ENCODE data around the gene MIEF2. TPM values are rescaled to one million over a fixed set of nuclear protein-coding genes. Genes with fewer than 3 reads are reported as not detected.

The MIEF2 gene
- total and polyA plus RNA-seq, 2 donors (not counting 3 experiments of a cell fraction or from before 2014, with no cell fraction given), result 8.3 to 22.7 TPM

DNA sequence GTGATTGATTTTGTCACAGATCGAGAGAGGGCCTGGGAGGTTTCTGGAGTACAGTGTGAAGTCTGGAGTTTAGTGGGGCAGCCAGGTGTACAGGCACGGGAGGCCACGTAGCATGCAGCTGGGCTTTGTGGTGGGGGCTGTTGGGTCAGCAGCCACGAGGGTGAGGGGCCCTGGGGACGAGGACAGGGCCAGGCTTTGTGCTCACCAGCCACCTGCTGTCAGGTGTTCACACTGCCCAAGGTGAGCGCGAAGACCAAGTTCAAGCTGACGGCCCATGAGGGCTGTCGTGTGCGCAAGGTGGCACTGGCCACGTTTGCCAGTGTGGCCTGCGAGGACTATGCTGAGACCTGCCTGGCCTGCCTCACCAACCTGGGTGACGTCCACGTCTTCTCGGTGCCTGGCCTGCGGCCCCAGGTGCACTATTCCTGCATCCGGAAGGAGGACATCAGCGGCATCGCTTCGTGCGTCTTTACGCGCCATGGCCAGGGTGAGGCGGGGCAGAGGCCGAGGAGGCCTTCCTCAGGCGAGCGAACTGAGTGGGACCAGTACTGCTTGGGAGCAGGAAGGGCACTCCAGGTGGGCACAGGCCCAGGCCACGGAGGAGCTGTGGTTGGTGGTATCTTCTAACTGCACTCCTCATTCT is 19.1 kb upstream of the MIEF2 start:
- ChIA-PET CTCF (no interaction called here), POLR2A (no interaction called here)
- BruUV-seq (replicated peaks), result no TSS peak
- FAIRE-seq (no peak), DNase-seq (ENCODE audit: low read depth, low spot score) (no peak)
- Histone ChIP-seq H3K9ac (replicated peaks; ENCODE audit: extremely low read depth, insufficient read depth, low read length) (no peak overlapping the region), H3K27me3 (ENCODE audit: control insufficient read depth in 2 of 2, insufficient read depth in 2 of 2, low read length in 2 of 2) (no peaks in the 10 kb centered on the region), H3K27ac (ENCODE audit: insufficient read depth, low read depth, low read length) (no peak overlapping the region), H3K9me1 (replicated peaks; ENCODE audit: control insufficient read depth, extremely low read depth, insufficient read depth, low read length) (no peaks in the 10 kb centered on the region), H3K79me2 (ENCODE audit: control insufficient read depth, insufficient read depth, low read length) (no peaks in the 10 kb centered on the region), H3K4me3 (replicated peaks in 1 of 3; ENCODE audit: insufficient read depth in 1 of 3, low read depth in 1 of 3, low read length in 3 of 3) (no peak overlapping the region), H3K9me3 (replicated peaks; ENCODE audit: control insufficient read depth, insufficient read depth, low read length) (no peaks in the 10 kb centered on the region), H2AFZ (ENCODE audit: low read depth, low read length) (no peak overlapping the region), H3K4me1 (ENCODE audit: control insufficient read depth, extremely low read depth, insufficient read depth, low read length) (no peaks in the 10 kb centered on the region), H4K20me1 (replicated peaks; ENCODE audit: control insufficient read depth, extremely low read depth, insufficient read depth, low read length) (no peaks in the 10 kb centered on the region), H3K4me2 (ENCODE audit: insufficient read depth, low read length) (no peak overlapping the region), H3K36me3 (ENCODE audit: control insufficient read depth in 2 of 2, extremely low read depth in 1 of 2, insufficient read depth in 2 of 2, low read length in 2 of 2) (peaks cover 10 to 61% of the 10 kb centered on the region in 2 experiments)
- TF ChIP-seq JUN (IDR thresholded peaks at IDR 0.05; ENCODE audit: borderline replicate concordance, insufficient read depth, insufficient read length, low read depth) (no peak), POLR2AphosphoS5 (IDR thresholded peaks at IDR 0.05; ENCODE audit: insufficient read depth, low read depth, low read length) (no peak), POLR2A (IDR thresholded peaks at IDR 0.05; ENCODE audit: low read depth, low read length) (no peak), MYC (IDR thresholded peaks at IDR 0.05; ENCODE audit: low read depth, low read length) (no peak), FOS (IDR thresholded peaks at IDR 0.05; ENCODE audit: borderline replicate concordance, insufficient read depth, low read length) (no peak), GATA2 (IDR thresholded peaks at IDR 0.05; ENCODE audit: insufficient read depth, insufficient read length, low read depth, low read length) (no peak), EZH2 (IDR thresholded peaks at IDR 0.05; ENCODE audit: borderline replicate concordance, low read depth, low read length, severe bottlenecking) (no peak)
- TF ChIP-seq, protein P1, sequence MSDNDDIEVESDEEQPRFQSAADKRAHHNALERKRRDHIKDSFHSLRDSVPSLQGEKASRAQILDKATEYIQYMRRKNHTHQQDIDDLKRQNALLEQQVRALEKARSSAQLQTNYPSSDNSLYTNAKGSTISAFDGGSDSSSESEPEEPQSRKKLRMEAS (IDR thresholded peaks at IDR 0.05; ENCODE audit: insufficient read depth, insufficient read length), result no peak
- TF ChIP-seq, protein P2, sequence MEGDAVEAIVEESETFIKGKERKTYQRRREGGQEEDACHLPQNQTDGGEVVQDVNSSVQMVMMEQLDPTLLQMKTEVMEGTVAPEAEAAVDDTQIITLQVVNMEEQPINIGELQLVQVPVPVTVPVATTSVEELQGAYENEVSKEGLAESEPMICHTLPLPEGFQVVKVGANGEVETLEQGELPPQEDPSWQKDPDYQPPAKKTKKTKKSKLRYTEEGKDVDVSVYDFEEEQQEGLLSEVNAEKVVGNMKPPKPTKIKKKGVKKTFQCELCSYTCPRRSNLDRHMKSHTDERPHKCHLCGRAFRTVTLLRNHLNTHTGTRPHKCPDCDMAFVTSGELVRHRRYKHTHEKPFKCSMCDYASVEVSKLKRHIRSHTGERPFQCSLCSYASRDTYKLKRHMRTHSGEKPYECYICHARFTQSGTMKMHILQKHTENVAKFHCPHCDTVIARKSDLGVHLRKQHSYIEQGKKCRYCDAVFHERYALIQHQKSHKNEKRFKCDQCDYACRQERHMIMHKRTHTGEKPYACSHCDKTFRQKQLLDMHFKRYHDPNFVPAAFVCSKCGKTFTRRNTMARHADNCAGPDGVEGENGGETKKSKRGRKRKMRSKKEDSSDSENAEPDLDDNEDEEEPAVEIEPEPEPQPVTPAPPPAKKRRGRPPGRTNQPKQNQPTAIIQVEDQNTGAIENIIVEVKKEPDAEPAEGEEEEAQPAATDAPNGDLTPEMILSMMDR (IDR thresholded peaks at IDR 0.05; ENCODE audit: extremely low read depth in 1 of 2, insufficient read depth in 1 of 2, low read depth in 1 of 2, low read length in 2 of 2), result no peak
- intact Hi-C loops (cut with micrococcal nuclease), result no loop called here
- dilution Hi-C loops (cut with MboI; ENCODE audit: extremely low pct_ligation_motif_present, low sequenced_read_pairs), result no loop called here
